Measurements from ENCODE around the gene ZCCHC9.
"Not testable (repeated sequence)": the region's sequence is repeated elsewhere in the genome, so short reads cannot be mapped to it uniquely, and the experiment has no call there.

The ZCCHC9 gene

DNA sequence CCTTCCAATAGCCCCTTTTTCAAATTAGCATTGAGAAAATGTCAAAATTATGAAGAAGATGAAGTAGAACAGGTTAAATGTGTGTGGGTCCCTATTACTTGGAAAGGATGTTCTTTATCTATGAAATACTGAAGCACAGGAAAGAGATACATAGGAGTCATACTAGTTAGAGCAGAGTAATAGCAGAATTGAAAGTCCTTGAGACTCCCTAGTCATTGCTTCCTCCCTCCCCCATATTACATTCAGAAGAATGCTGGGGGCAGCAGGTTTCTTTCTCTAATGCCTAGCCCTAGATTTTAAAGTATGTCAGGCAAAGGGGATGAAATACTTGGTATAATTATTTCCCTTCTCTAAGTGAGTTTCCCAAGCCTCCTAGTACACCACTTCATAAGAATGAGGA lies 4.4 kb downstream of the ZCCHC9 start:
- DNase-seq (ENCODE audit: low read depth) = no peak

DNA sequence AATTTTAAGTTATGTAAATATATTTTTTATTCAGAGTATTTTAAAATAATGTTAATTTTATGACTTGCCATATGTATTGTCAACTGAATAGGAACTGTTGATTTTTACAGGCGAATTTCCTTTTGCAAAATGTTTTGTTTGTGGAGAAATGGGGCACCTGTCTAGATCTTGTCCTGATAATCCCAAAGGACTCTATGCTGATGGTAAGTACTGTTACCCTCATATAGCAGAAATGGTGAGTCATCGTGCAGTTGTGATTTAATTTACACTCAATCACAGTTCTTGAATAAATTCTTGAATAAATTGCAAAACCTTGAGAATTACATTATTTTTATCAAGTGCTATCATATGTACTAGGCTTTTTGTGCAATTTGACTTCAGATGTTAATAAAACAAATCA lies 7.4 kb downstream of the ZCCHC9 start:
- DNase-seq (ENCODE audit: low read depth) = no peak

DNA sequence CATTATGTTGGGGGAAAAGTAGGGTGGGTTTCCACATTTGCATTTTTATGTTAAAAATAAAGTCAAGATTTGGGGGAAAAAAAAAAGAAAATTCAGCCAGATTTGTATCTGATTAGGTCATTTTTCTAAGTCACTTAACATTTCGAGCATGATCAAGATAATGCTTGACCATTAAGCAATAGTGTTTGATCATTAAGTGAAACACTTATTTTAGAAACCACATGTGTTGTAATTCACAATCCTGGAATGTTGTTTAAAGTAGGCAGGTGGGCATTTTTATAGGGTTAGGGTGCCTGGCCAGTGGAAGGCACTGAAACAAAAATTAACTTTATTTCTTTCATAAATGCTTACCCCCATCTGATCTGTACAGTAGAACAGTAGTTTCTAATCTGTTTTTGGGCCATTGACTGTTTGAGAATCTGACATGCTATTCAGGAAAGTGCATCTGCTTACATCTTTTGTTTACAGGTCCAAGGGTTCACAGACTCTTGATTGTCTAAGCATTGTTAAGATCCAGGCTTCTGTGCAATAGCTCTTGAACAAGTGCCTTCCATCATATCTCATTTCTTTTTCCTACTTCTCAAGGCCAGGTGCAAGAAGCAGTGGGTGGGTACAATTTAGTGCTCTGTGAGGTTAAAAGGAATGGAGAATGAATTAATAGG lies 9.1 kb downstream of the ZCCHC9 start:
- no peak for DNase-seq (ENCODE audit: low read depth)

- no peak for DNase-seq (ENCODE audit: low read depth)
Measured at GRCh38 chr5:81313278-81313677, 11.9 kb downstream of the ZCCHC9 start.

DNA sequence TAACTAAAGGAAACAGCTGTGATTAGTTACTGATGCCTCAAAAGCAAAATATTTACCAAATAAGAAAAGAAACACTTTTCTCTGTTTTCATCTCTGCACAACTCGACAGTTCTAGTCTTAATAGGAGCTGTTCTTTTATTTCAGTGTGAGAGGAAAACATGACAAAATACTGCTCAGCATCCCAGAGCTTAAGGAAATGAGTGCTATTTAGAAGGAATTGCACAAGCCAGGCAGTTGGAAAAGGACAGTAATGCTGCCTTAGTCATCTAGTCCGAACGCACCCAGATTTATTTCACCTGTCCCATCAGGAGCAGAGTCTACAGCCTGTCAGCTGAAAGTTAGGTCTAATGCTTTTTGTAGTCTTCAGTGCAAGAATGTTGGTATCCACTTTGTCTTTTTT lies 12.3 kb downstream of the ZCCHC9 start:
- no peak for DNase-seq (ENCODE audit: low read depth)

- no peak for DNase-seq (ENCODE audit: low read depth)
Measured at GRCh38 chr5:81314581-81314980, 13.2 kb downstream of the ZCCHC9 start.

DNA sequence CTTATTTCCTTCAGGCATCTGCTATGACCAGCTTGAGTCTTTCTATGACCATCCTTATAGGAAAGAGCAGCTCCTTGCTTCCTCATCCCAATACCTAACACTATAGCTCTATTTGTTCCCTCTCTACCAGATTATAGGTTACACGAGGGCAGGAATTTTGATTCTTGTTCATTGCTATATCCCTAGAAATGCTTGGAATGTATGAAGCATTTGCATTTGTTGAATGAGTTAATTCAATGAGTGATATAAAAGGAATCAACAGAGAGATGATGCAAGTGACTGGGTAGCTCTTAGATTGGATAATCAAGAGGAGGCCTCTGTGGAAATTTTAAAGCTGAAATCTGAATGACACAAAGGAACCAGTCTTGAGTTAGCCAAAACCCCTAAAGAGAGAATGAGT lies 13.9 kb downstream of the ZCCHC9 start:
- no peak for DNase-seq (ENCODE audit: low read depth)

DNA sequence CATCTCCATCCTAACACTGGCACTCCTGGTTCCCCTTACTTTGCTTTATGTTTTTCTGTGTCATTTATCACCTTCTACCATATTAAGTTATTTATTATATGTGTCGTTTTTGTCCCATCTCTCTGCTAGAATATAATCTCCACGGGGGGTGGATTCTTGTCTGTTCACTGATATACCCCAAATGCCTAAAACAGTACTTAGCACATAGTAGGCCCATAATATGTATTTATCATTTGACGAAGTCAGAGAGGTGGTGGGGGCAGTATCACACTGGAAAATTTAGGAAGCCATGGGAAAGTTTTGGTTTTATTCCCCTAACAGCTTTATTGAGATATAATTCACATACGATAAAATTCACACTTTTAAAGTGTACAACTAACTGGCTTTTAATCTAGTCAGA lies 14.4 kb downstream of the ZCCHC9 start:
- no peak for DNase-seq (ENCODE audit: low read depth)

DNA sequence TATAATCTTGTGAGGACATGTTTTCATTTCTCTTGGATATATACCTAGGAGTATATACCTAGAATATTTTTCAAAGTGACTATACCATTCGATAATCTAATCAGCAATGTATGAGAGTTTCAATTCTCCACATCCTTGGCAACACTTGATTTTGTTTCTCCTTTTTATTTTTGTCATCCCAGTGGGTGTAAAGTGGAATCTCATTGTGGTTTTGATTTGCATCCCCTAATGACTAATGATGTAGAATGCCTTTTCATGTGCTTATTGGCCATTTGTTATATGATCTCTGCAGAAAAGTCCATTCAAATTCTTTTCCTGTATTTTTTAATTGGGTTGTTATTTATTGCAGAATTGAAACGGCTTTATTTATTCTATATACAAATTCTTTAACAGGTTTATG lies 15.2 kb downstream of the ZCCHC9 start:
- DNase-seq (ENCODE audit: low read depth) = no peak

DNA sequence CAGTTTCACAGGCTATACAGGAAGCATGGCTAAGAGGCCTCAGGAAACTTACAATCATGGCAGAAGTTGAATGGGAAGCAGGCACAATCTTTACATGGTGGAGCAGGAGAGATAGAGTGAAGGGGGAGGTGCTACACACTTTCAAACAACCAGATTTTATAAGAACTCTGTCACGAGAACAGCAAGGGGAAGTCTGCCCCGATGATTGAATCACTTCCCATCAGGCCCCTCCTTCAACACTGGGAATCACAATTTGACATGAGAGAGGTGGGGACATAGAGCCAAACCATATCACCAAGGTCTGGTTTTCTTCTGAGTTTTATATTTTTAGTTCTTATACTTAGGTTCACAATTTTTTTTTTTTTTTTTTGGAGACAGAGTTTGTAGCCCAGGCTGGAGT lies 16.1 kb downstream of the ZCCHC9 start:
- no peak for DNase-seq (ENCODE audit: low read depth)

GRCh38 chr5:81326554-81326953 lies 25.2 kb downstream of the ZCCHC9 start:
- no peak for DNase-seq (ENCODE audit: low read depth)

GRCh38 chr5:81334304-81335061 lies 33.1 kb downstream of the ZCCHC9 start:
- DNase-seq (ENCODE audit: low read depth) = no peak

DNA sequence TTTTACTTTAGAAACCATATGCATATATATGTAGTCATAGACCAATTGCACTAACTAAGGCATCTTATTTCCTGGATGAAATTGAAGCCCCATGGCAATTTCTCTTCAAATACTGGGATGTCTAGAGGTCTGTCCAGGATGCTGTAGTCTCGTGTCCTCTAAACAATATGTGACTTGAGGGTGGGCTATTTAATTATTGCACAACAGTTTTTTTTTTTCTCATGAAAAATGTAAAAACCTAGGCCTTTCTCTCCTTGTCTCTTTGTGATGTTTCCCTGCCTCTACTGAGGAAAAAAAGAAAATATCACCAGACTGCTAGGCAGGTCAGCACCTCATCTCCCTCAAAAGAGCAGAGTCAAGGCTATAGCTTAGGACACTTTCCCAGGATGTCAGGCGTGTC lies 34.6 kb downstream of the ZCCHC9 start:
- no peak for DNase-seq (ENCODE audit: low read depth)

DNA sequence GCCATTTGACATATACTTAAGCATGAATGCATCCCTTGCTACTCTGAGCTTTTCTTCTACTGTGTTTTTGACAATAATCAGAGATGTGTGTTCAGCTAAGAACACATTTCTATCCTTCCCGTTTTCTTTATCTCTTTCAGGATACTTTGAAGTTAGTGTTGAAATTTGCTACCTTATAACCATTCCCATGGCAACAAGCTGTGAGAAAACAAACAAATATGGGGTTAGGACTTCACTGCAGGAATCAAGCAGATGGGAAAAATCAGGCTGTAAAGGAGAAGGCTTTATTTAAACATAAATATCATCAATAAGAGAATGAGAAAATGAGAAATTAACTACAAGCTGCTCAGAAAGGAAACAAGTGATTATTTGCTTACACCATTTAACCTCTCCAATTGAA lies 35.2 kb downstream of the ZCCHC9 start:
- DNase-seq (ENCODE audit: low read depth) = no peak

- no peak for DNase-seq (ENCODE audit: low read depth)
Measured at GRCh38 chr5:81337803-81338202, 36.4 kb downstream of the ZCCHC9 start.

GRCh38 chr5:81338213-81338612 lies 36.8 kb downstream of the ZCCHC9 start:
- DNase-seq (ENCODE audit: low read depth) = not testable (repeated sequence)

- no peak for DNase-seq (ENCODE audit: low read depth)
Measured at GRCh38 chr5:81344736-81345135, 43.3 kb downstream of the ZCCHC9 start.

- no peak for DNase-seq (ENCODE audit: low read depth)
Measured at GRCh38 chr5:81345411-81346003, 44.1 kb downstream of the ZCCHC9 start.

GRCh38 chr5:81349161-81349560 lies 47.8 kb downstream of the ZCCHC9 start:
- DNase-seq (ENCODE audit: low read depth) = no peak

DNA sequence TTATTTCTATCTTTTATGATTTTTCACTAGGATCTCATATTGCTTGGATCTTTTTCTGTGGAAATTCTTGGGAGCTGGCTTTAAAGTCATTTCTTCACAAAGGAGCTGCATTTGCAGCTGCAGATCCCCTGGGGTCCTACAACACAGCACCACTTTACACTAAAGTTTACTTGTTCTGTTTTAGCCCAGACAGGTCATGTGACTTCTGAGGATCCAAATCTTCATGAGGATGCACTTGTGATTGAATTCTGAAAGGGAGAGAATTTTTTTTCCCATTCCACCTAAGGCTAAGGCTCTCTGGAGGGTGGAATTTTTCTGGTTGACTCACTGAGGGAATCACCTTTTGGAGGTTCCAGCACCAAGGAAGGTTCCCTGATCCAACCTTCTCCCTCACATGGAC lies 49.1 kb downstream of the ZCCHC9 start:
- no peak for DNase-seq (ENCODE audit: low read depth)

GRCh38 chr5:81353189-81353588 lies 51.8 kb downstream of the ZCCHC9 start:
- DNase-seq (ENCODE audit: low read depth) = no peak

DNA sequence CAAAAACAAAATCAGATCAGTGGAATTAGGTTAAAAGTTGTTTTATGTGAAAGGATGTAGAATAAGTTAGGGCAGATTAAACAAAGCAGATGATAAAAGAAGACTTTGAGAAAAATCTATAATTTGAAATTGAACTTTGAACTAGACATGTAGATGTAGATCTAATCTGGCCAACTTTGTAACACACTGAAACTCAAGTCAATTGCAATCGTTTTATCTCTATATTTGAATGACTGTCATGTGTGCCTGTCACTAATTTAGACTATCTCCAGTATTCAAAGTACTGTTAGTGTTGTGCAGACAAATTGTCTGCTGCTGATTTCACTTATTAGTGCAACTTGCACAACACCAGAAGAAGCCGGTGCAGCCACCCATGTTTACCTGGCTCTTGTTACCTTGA lies 52.7 kb downstream of the ZCCHC9 start:
- DNase-seq (ENCODE audit: low read depth) = no peak

Measured in GM04504 (cell line).